ENCODE results near the gene CCDC158. TPM values are rescaled to one million over a fixed set of nuclear protein-coding genes. Genes with fewer than 3 reads are reported as not detected.

The CCDC158 gene
- total and polyA plus RNA-seq, 2 of the 8 experiments (the other 6 are each of a cell fraction or from before 2014, with no cell fraction given): not detected

GRCh38 chr4:76312457-76312856 is 108.5 kb downstream of the CCDC158 start (continued):
- TF ChIP-seq, protein P1, sequence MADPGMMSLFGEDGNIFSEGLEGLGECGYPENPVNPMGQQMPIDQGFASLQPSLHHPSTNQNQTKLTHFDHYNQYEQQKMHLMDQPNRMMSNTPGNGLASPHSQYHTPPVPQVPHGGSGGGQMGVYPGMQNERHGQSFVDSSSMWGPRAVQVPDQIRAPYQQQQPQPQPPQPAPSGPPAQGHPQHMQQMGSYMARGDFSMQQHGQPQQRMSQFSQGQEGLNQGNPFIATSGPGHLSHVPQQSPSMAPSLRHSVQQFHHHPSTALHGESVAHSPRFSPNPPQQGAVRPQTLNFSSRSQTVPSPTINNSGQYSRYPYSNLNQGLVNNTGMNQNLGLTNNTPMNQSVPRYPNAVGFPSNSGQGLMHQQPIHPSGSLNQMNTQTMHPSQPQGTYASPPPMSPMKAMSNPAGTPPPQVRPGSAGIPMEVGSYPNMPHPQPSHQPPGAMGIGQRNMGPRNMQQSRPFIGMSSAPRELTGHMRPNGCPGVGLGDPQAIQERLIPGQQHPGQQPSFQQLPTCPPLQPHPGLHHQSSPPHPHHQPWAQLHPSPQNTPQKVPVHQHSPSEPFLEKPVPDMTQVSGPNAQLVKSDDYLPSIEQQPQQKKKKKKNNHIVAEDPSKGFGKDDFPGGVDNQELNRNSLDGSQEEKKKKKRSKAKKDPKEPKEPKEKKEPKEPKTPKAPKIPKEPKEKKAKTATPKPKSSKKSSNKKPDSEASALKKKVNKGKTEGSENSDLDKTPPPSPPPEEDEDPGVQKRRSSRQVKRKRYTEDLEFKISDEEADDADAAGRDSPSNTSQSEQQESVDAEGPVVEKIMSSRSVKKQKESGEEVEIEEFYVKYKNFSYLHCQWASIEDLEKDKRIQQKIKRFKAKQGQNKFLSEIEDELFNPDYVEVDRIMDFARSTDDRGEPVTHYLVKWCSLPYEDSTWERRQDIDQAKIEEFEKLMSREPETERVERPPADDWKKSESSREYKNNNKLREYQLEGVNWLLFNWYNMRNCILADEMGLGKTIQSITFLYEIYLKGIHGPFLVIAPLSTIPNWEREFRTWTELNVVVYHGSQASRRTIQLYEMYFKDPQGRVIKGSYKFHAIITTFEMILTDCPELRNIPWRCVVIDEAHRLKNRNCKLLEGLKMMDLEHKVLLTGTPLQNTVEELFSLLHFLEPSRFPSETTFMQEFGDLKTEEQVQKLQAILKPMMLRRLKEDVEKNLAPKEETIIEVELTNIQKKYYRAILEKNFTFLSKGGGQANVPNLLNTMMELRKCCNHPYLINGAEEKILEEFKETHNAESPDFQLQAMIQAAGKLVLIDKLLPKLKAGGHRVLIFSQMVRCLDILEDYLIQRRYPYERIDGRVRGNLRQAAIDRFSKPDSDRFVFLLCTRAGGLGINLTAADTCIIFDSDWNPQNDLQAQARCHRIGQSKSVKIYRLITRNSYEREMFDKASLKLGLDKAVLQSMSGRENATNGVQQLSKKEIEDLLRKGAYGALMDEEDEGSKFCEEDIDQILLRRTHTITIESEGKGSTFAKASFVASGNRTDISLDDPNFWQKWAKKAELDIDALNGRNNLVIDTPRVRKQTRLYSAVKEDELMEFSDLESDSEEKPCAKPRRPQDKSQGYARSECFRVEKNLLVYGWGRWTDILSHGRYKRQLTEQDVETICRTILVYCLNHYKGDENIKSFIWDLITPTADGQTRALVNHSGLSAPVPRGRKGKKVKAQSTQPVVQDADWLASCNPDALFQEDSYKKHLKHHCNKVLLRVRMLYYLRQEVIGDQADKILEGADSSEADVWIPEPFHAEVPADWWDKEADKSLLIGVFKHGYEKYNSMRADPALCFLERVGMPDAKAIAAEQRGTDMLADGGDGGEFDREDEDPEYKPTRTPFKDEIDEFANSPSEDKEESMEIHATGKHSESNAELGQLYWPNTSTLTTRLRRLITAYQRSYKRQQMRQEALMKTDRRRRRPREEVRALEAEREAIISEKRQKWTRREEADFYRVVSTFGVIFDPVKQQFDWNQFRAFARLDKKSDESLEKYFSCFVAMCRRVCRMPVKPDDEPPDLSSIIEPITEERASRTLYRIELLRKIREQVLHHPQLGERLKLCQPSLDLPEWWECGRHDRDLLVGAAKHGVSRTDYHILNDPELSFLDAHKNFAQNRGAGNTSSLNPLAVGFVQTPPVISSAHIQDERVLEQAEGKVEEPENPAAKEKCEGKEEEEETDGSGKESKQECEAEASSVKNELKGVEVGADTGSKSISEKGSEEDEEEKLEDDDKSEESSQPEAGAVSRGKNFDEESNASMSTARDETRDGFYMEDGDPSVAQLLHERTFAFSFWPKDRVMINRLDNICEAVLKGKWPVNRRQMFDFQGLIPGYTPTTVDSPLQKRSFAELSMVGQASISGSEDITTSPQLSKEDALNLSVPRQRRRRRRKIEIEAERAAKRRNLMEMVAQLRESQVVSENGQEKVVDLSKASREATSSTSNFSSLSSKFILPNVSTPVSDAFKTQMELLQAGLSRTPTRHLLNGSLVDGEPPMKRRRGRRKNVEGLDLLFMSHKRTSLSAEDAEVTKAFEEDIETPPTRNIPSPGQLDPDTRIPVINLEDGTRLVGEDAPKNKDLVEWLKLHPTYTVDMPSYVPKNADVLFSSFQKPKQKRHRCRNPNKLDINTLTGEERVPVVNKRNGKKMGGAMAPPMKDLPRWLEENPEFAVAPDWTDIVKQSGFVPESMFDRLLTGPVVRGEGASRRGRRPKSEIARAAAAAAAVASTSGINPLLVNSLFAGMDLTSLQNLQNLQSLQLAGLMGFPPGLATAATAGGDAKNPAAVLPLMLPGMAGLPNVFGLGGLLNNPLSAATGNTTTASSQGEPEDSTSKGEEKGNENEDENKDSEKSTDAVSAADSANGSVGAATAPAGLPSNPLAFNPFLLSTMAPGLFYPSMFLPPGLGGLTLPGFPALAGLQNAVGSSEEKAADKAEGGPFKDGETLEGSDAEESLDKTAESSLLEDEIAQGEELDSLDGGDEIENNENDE (IDR thresholded peaks at IDR 0.05; ENCODE audit: insufficient replicate concordance, low read length): no peak
- TF ChIP-seq BCL11A (IDR thresholded peaks at IDR 0.05; ENCODE audit: low read depth in 2 of 2, low read length in 2 of 2) (no peak), SP1 (IDR thresholded peaks at IDR 0.05; ENCODE audit: low read depth, low read length) (no peak)

Measured in H1 (cell line).